HG02588 (cell line): Measurements from ENCODE around the gene SRD5A1.

ENCODE experiments used
- ATAC-seq: cut with Tn5 transposase; IDR thresholded peaks from one replicate; pipeline ENCODE4 v1.9.1; 2021; ENCODE audit warnings: mild to moderate bottlenecking, moderate library complexity; ENCODE audit not compliant: unreplicated experiment

SRD5A1 gene

GRCh38 chr5:6681682-6682081, 48.4 kb downstream of the SRD5A1 start:
- no peak for ATAC-seq

- no peak for ATAC-seq
Observed at GRCh38 chr5:6682239-6682638, 49.0 kb downstream of the SRD5A1 start.

GRCh38 chr5:6683241-6683640, 50.0 kb downstream of the SRD5A1 start:
- no peak for ATAC-seq

DNA sequence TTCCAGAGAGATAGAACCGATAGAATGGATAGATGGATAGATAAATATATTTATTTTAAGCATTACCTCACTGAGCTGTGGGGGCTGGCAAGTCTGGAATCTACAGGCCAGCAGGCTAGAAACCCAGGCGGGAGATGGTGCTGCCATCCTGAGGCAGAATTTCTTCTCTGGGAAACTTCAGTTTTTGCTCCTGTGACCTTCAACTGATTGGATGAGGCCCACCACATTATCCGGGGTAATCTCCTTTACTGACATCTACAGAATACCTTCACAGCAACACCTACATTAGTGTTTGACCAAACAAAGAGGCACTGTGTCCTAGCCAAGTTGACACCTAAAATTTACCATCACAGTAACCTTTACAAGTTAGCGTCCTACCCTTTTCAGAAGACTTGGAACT, 50.8 kb downstream of the SRD5A1 start:
- ATAC-seq: no peak

GRCh38 chr5:6686501-6686900, 53.3 kb downstream of the SRD5A1 start:
- ATAC-seq: no peak

- ATAC-seq: no peak
Observed at GRCh38 chr5:6686915-6687409, 53.7 kb downstream of the SRD5A1 start.

DNA sequence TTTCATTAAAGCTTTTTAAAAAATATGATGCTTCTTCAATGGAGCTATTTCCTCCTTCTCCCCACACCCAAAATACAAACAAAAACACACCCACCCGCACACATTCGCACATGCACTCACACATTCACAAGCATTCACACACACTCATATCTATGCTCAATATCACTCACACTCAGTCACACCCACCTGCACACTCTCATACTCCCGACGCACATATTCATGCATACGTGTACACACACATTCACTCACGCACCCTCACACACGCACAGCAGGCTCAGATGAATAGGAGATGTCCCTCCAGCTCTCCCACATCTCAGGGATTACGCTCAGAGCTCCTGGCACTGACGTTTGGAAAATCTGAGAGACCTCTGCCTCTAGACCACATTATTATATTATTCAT, 54.3 kb downstream of the SRD5A1 start:
- ATAC-seq: no peak

- no peak for ATAC-seq
Observed at GRCh38 chr5:6692906-6693305, 59.7 kb downstream of the SRD5A1 start.

DNA sequence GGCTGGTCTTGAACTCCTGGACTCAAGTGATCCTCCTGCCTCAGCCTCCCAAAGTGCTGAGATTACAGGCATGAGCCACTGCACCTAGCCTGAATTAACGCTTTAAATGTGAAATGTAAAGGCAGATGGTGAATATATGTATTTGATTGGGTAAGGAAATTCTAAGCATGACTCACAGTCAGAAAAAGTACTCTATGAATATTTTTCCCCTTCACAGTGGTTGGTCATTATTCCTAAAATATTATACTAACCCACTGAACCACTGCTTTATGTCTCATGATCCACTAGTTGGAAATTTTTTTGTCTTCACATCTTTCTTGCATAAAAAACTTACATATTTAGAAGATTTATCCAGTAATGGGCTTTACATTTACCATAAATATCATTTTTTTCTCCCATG, 65.5 kb downstream of the SRD5A1 start:
- no peak for ATAC-seq

- no peak for ATAC-seq
Observed at GRCh38 chr5:6699357-6699756, 66.1 kb downstream of the SRD5A1 start.

DNA sequence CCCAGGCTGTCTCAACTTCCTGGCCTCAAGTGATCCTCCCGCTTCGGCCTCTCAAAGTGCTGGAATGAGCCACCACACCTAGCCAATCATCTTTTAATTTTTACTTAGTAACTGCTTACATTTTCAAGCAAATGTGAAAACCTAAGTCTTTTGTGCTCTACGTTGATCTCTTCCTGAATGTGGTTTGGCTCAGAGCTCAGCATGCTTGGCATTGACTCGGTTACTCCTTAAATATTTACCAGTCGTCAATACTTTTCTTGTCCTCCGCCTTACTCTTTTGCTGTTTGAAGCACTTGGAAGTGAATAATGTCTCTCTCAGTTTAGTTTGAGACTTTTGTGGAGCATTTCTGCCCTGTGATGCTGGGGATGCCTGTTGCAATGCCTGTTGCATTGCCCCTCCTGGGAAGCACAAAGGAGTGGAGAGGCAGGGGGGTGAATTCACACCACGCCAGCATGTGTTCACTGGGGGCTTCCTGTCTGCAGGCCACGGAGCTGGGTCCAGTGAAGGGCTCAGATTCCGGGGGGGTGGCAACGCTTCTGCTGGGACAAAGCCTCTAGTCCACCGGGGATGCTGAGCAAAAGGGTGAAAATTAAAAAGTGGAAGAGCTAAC, 66.9 kb downstream of the SRD5A1 start:
- ATAC-seq: no peak

GRCh38 chr5:6700685-6701355, 67.6 kb downstream of the SRD5A1 start:
- no peak for ATAC-seq

GRCh38 chr5:6701491-6701890, 68.3 kb downstream of the SRD5A1 start:
- ATAC-seq: no peak

DNA sequence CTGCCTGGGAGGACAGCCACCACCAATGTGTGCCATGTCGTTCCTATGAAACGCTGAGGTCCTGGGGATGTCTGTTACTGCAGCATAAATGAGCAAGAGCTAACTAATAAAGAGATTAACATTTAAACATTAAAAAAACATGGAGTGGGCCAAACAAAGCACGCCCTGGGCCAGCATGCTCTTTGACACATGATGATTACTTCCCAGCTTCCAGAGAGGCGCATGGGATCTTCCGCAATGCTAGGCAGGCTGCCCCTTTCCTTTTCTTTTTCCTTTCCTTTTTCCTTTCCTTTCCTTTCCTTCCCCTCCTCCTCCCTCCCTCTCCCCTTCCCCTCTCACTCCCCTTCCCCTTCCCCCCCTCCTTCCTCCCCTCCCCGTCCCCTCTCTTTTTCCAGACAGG, 69.4 kb downstream of the SRD5A1 start:
- ATAC-seq: no peak

DNA sequence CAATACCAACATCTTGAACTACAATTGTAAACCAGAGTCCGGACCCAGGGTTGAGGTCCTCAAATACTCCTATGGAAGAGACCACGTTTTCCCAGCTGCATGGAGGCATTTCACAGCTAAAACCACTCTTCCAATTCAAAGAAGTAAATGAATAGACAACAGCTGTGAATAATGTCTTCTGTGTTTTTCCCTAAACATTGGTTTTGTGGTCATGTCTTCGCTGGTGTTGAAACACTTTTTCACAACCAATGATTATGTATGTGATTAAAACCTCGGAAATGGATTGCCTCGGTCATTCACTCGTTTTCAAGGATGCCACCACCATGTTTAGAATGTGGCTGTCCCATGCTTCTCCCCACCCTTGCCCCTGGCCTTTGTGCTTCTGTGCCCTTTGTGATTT, 70.6 kb downstream of the SRD5A1 start:
- ATAC-seq: no peak

DNA sequence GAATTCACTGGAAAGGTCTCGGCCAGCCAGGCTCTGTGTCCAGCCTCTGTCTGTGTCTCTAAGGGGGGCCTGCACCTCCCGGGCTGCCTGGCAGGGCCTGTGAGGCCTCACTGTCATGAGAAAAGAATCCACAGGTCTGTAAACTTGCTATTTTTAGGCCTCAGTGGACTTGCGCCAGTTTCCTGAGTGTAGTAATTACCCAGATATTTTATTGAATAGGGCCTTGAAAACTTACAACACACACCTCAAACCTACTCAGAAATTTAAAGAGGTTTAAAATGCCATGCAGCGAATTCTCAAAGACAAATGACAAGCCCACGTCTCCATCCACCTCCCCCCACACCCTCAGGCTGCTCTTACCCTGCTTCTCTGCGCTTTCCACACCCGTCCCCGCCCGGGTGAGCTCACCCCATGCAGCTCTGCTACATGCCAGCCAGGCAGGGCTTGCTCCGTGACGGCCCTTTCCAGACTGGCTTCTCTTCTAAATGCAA, 71.2 kb downstream of the SRD5A1 start:
- no peak for ATAC-seq

DNA sequence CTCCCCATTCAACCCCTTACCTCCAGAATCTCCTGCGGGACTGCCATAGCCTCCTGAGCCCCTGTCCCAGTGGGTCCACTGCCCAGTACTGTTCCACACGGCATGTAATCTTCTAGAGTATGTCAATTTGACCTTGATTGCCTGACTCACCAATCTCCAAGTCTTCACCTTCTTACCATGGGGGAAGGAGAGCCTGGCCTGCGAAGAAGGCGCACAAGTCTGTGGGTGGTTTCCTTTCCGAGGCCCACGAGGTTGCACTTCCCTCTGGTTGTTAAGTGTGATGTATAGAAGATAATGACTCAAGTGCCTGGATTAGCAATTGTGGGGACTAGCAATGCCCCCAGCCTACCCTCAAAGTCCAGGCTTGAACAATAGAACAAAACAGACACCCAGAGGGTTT, 71.8 kb downstream of the SRD5A1 start:
- peak; percentile 72 for ATAC-seq

GRCh38 chr5:6705959-6706358, 72.7 kb downstream of the SRD5A1 start:
- no peak for ATAC-seq

DNA sequence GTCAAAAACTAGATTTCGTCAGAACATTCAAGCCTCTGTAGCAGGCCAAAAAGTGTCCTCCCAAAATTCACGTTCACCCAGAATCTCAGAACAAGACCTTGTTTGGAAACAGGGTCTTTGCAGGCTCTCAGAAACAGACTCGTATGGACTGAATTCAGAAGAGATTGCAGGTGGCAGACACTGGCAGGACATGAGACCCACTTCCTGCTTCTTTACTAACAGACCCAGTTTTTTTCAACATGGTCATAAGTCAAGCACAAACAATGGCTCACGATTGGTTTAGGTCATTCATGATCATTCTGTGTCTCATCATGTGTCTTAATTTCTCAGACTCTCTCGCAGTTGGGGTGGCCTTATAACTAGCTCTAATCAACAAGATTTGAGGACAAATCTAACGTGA, 74.6 kb downstream of the SRD5A1 start:
- ATAC-seq: no peak

DNA sequence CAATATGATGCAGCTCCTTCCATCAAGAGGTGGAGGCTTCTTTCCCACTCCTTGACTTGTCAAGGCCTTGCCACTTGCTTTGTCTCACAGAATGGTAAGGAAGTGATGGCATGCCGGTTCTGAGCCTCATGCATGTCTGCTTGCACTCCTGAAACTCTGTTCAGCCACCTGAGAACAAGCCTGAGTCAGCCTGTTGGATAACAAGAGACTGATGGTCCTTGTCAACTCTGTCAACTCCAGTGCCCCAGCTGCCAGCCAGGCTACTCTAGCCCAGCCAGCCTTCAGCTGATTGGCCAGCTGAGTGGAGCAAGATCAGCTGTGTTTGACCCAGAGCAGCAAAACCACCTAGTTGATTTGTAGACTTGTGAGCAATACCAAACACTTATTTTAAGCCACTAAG, 75.6 kb downstream of the SRD5A1 start:
- no peak for ATAC-seq

GRCh38 chr5:6710070-6710469, 76.8 kb downstream of the SRD5A1 start:
- ATAC-seq: no peak

DNA sequence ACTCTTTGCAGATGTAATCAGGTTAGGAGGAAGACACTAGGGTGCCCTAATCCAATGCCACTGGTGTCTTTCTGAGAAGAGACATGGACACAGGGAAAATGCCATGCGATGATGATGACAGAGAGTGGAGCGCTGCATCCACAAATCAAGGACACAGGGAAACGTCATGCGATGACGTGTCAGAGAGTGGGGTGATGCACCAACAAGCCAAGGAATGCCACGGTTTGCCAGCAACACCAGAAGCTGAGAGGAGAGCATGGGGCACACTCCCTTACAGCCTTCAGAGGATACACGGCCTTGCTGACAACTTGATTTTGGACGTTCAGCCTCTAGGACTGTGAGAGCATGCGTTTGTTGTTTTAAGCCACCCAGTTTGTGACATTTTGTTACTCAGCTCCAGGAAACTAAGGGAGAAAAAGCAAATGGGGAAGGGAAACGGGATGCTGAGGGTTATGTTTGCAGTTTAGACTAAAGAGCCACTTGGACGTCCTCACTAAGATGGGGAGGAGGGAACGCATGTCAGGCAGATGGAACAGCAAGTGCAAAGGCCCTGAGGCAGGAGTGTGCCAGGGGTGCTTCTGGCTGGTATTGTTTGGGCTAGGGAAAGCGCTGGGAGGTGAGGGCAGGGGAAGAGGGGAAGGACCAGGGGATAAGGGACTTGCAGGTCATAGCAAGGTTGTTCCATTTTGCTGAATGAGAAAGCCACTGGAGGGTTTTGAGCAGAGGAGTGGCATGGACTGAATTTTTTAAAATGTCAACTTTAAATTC, 77.5 kb downstream of the SRD5A1 start:
- ATAC-seq: no peak
